ENCODE data around the gene CASP5.
"Not testable (repeated sequence)": the region's sequence is repeated elsewhere in the genome, so short reads cannot be mapped to it uniquely, and the experiment has no call there.

CASP5 gene

GRCh38 chr11:105042178-105042577, 19.2 kb upstream of the CASP5 start:
- Histone ChIP-seq H3K27me3 (ENCODE audit: insufficient read depth, insufficient read length) (no peaks in the 10 kb centered on the region), H3K4me1 (ENCODE audit: insufficient read depth, insufficient read length) (no peaks in the 10 kb centered on the region), H3K9ac (ENCODE audit: insufficient read length, low read depth) (no peak overlapping the region), H3K9me3 (ENCODE audit: insufficient read depth, low read length) (no peaks in the 10 kb centered on the region), H3K36me3 (ENCODE audit: insufficient read depth, insufficient read length, low read length) (no peaks in the 10 kb centered on the region), H3K4me3 (ENCODE audit: insufficient read length, low read depth) (no peak overlapping the region)
- DNase-seq (ENCODE audit: low read depth, low spot score): no peak
- no peak for TF ChIP-seq ZNF274 (IDR thresholded peaks at IDR 0.05; ENCODE audit: low read depth, low read length)
- no peak for TF ChIP-seq SUZ12 (IDR thresholded peaks at IDR 0.05; ENCODE audit: extremely low read depth, insufficient read depth, insufficient read length)
- no peak for TF ChIP-seq YY1 (IDR thresholded peaks at IDR 0.05; ENCODE audit: insufficient read depth, insufficient read length)

DNA sequence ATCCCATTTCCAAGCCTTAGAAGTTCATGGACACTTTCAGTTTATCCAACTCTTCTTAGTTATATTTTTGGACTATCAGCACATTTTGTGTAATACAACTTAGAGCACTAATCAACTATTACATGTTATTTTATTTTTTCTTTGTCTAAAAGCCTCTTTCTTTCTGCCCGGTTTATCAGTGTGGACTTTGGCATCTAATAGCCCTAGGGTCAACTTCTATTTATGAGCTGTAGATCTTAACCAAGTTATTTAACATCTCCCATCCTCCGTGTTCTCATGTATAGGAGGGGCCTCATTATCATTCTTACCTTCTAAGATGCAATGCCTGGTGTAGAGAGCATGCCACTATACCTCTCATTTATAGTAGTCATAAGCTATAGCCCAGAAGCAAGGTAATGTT, 17.7 kb upstream of the CASP5 start:
- H3K36me3 ChIP-seq (ENCODE audit: insufficient read depth, insufficient read length, low read length): no peaks in the 10 kb centered on the region
- no peak overlapping the region for H3K4me3 ChIP-seq (ENCODE audit: insufficient read length, low read depth)
- H3K4me1 ChIP-seq (ENCODE audit: insufficient read depth, insufficient read length): no peaks in the 10 kb centered on the region
- no peak for TF ChIP-seq ZNF274 (IDR thresholded peaks at IDR 0.05; ENCODE audit: low read depth, low read length)
- no peaks in the 10 kb centered on the region for H3K27me3 ChIP-seq (ENCODE audit: insufficient read depth, insufficient read length)
- no peak overlapping the region for H3K9ac ChIP-seq (ENCODE audit: insufficient read length, low read depth)
- no peaks in the 10 kb centered on the region for H3K9me3 ChIP-seq (ENCODE audit: insufficient read depth, low read length)
- DNase-seq (ENCODE audit: low read depth, low spot score): no peak

GRCh38 chr11:105034813-105035620, 12.0 kb upstream of the CASP5 start, which contains the start of gene CASP1:
Gene CASP1, minus strand, starts transcription at chr11:105035144. Its CDS starts 31 bp downstream, at chr11:105035113.
- TF ChIP-seq ZNF274 (IDR thresholded peaks at IDR 0.05; ENCODE audit: low read depth, low read length) (no peak), SUZ12 (IDR thresholded peaks at IDR 0.05; ENCODE audit: extremely low read depth, insufficient read depth, insufficient read length) (no peak), YY1 (IDR thresholded peaks at IDR 0.05; ENCODE audit: insufficient read depth, insufficient read length) (no peak)
- Histone ChIP-seq H3K9ac (ENCODE audit: insufficient read length, low read depth) (no peak within 1 kb of the TSS), H3K4me1 (ENCODE audit: insufficient read depth, insufficient read length) (no peaks in the 10 kb centered on the region), H3K36me3 (ENCODE audit: insufficient read depth, insufficient read length, low read length) (no peaks in the 10 kb centered on the region), H3K27me3 (ENCODE audit: insufficient read depth, insufficient read length) (no peaks in the 10 kb centered on the region), H3K4me3 (ENCODE audit: insufficient read length, low read depth) (no peak within 1 kb of the TSS), H3K9me3 (ENCODE audit: insufficient read depth, low read length) (no peaks in the 10 kb centered on the region)
- no peak for DNase-seq (ENCODE audit: low read depth, low spot score)

- H3K36me3 ChIP-seq (ENCODE audit: insufficient read depth, insufficient read length, low read length); H3K9ac ChIP-seq (ENCODE audit: insufficient read length, low read depth); DNase-seq (ENCODE audit: low read depth, low spot score); H3K9me3 ChIP-seq (ENCODE audit: insufficient read depth, low read length); H3K27me3 ChIP-seq (ENCODE audit: insufficient read depth, insufficient read length); H3K4me3 ChIP-seq (ENCODE audit: insufficient read length, low read depth); H3K4me1 ChIP-seq (ENCODE audit: insufficient read depth, insufficient read length): not testable (repeated sequence)
Observed at GRCh38 chr11:105034388-105034787, 11.4 kb upstream of the CASP5 start.

DNA sequence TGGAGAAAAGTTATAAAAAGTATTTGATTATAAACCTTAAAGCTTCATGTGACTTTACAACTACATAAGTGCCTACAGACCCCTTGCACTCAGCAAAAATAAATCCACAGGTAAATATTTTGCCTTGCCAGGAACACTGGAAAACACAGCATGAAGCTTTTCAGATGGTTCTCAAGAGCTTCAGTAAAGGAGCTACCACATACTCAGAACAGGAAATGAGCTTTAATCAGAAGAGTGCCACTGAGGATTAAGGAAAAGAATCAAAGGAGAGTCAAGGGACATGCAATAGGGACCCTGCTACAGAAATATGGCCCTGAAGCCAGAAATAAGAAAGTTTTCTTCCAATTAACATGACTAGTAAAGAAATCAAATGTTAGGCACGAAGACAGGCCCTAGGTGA, 10.8 kb upstream of the CASP5 start:
- no peak overlapping the region for H3K4me3 ChIP-seq (ENCODE audit: insufficient read length, low read depth)
- TF ChIP-seq ZNF274 (IDR thresholded peaks at IDR 0.05; ENCODE audit: low read depth, low read length): no peak
- TF ChIP-seq SUZ12 (IDR thresholded peaks at IDR 0.05; ENCODE audit: extremely low read depth, insufficient read depth, insufficient read length): no peak
- H3K9ac ChIP-seq (ENCODE audit: insufficient read length, low read depth): no peak overlapping the region
- H3K27me3 ChIP-seq (ENCODE audit: insufficient read depth, insufficient read length): no peaks in the 10 kb centered on the region
- no peaks in the 10 kb centered on the region for H3K4me1 ChIP-seq (ENCODE audit: insufficient read depth, insufficient read length)
- no peaks in the 10 kb centered on the region for H3K36me3 ChIP-seq (ENCODE audit: insufficient read depth, insufficient read length, low read length)
- no peak for DNase-seq (ENCODE audit: low read depth, low spot score)
- H3K9me3 ChIP-seq (ENCODE audit: insufficient read depth, low read length): no peaks in the 10 kb centered on the region

DNA sequence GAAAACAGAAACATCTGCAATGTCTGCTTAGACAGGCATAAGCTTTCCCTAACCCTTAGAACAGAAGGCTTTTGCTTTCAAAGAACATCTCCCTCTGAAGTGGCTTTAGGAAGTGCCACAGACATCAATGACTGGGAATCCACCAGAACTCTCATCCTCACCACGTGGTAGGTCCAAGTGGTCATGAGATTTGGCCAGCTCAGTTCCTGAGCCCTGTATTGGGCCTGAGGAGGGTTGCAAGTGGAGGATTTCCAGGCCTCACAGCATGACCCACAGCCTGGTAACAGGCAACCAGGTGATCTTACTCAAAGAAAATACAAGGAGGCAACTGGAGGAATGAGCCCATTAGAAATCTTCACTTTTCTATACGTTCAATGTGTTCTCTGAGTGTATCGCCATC, 10.4 kb upstream of the CASP5 start:
- H3K9me3 ChIP-seq (ENCODE audit: insufficient read depth, low read length): no peaks in the 10 kb centered on the region
- no peak for DNase-seq (ENCODE audit: low read depth, low spot score)
- no peaks in the 10 kb centered on the region for H3K36me3 ChIP-seq (ENCODE audit: insufficient read depth, insufficient read length, low read length)
- H3K4me1 ChIP-seq (ENCODE audit: insufficient read depth, insufficient read length): no peaks in the 10 kb centered on the region
- TF ChIP-seq ZNF274 (IDR thresholded peaks at IDR 0.05; ENCODE audit: low read depth, low read length): no peak
- TF ChIP-seq YY1 (IDR thresholded peaks at IDR 0.05; ENCODE audit: insufficient read depth, insufficient read length): no peak
- no peak for TF ChIP-seq SUZ12 (IDR thresholded peaks at IDR 0.05; ENCODE audit: extremely low read depth, insufficient read depth, insufficient read length)
- no peak overlapping the region for H3K4me3 ChIP-seq (ENCODE audit: insufficient read length, low read depth)
- H3K27me3 ChIP-seq (ENCODE audit: insufficient read depth, insufficient read length): no peaks in the 10 kb centered on the region
- no peak overlapping the region for H3K9ac ChIP-seq (ENCODE audit: insufficient read length, low read depth)

DNA sequence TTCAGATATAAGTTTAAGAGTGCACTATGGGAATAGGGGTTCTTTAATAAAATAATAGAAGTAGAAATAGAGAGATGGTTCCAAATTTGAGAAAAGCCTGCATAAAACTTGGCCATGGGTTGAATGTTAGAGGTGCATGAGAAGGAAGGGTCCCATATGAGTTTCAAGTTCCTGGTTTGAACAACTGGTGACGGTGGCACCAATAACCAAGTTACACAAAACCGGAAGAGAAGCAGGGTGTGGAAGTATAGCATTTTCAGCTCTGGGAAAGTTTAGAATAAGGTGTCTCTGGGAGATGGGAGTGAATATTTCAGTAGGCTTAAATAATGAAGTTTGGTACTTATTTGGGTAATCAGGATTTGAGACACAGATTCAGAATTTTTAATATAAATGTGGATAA, 9.5 kb upstream of the CASP5 start:
- no peaks in the 10 kb centered on the region for H3K27me3 ChIP-seq (ENCODE audit: insufficient read depth, insufficient read length)
- TF ChIP-seq ZNF274 (IDR thresholded peaks at IDR 0.05; ENCODE audit: low read depth, low read length) (no peak), YY1 (IDR thresholded peaks at IDR 0.05; ENCODE audit: insufficient read depth, insufficient read length) (no peak), SUZ12 (IDR thresholded peaks at IDR 0.05; ENCODE audit: extremely low read depth, insufficient read depth, insufficient read length) (no peak)
- no peak for DNase-seq (ENCODE audit: low read depth, low spot score)
- no peak overlapping the region for H3K4me3 ChIP-seq (ENCODE audit: insufficient read length, low read depth)
- H3K4me1 ChIP-seq (ENCODE audit: insufficient read depth, insufficient read length): no peaks in the 10 kb centered on the region
- H3K36me3 ChIP-seq (ENCODE audit: insufficient read depth, insufficient read length, low read length): no peaks in the 10 kb centered on the region
- no peak overlapping the region for H3K9ac ChIP-seq (ENCODE audit: insufficient read length, low read depth)
- H3K9me3 ChIP-seq (ENCODE audit: insufficient read depth, low read length): no peaks in the 10 kb centered on the region

Data from NT2/D1 (cell line).